Measurements from ENCODE around the gene CTNNBL1.

The CTNNBL1 gene

GRCh38 chr20:37905671-37906613, 212.1 kb downstream of the CTNNBL1 start:
- no peak for DNase-seq

GRCh38 chr20:37907330-37907676, 213.5 kb downstream of the CTNNBL1 start:
- no peak for DNase-seq

GRCh38 chr20:37907677-37908401, 214.0 kb downstream of the CTNNBL1 start:
- DNase-seq, result no peak

GRCh38 chr20:37911261-37911660, 217.4 kb downstream of the CTNNBL1 start:
- DNase-seq, result no peak

- DNase-seq, result no peak
Observed at GRCh38 chr20:37911838-37912281, 218.0 kb downstream of the CTNNBL1 start.

- no peak for DNase-seq
Observed at GRCh38 chr20:37912874-37913273, 219.0 kb downstream of the CTNNBL1 start.

GRCh38 chr20:37913567-37914366, 219.9 kb downstream of the CTNNBL1 start:
- no peak for DNase-seq

GRCh38 chr20:37914367-37914671, 220.5 kb downstream of the CTNNBL1 start:
- no peak for DNase-seq

GRCh38 chr20:37914672-37915433, 221.0 kb downstream of the CTNNBL1 start:
- DNase-seq, result no peak

- DNase-seq, result no peak
Observed at GRCh38 chr20:37915434-37915787, 221.6 kb downstream of the CTNNBL1 start.

- no peak for DNase-seq
Observed at GRCh38 chr20:37915800-37916570, 222.2 kb downstream of the CTNNBL1 start.

GRCh38 chr20:37917461-37917860, 223.6 kb downstream of the CTNNBL1 start:
- no peak for DNase-seq

- DNase-seq, result no peak
Observed at GRCh38 chr20:37918035-37918434, 224.2 kb downstream of the CTNNBL1 start.

- DNase-seq, result no peak
Observed at GRCh38 chr20:37919389-37920040, 225.7 kb downstream of the CTNNBL1 start.

- no peak for DNase-seq
Observed at GRCh38 chr20:37920270-37920669, 226.4 kb downstream of the CTNNBL1 start.

- DNase-seq, result no peak
Observed at GRCh38 chr20:37920679-37921322, 227.0 kb downstream of the CTNNBL1 start.

GRCh38 chr20:37921341-37921929, 227.6 kb downstream of the CTNNBL1 start:
- DNase-seq, result no peak
